Activated CD4-positive, alpha-beta T cell treated with anti-CD3 and anti-CD28 coated beads, Interleukin-2, amount 50 U/mL, for 1 hour (primary cell): Measurements from ENCODE around the gene IMPACT.

Source experiments
- DNase-seq: peaks from one replicate; pipeline ENCODE4 v3.0.0-alpha.2; 2020

The IMPACT gene

DNA sequence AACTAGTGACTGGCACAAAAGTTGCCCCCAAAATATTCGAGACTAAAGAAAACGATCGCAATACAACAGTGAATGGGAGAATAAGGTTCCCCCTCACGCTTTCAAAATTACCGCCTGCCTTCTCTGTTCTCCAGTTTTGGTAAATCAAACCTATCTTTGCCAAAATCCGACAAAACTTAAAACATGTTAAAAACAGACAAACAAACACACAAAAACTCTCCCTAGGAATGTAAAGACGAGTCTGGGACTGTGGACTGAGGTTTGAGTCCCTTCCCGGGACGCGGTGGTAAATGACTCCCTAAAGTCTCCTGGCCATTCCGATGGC lies 435 bp upstream of the IMPACT start:
- no peak for DNase-seq

DNA sequence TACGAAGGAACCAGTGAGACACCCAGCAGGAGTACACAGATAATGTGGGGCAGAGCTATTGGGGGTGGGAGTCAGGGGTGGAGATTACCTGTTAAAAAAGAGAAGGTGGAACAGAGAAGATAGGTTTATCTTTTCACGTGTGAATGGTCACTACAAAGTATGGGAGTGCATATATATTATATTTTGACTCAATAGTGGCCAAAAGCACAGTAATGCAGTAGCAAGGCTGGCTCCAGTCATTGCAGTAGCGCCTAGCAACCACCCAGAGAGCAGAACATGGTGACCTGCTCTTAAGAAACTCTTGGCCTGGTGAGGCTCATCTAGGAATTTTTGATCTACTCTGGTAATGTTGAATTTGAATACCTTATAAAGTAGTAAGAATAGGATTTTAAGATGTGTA lies 1.0 kb downstream of the IMPACT start:
- DNase-seq, result no peak

DNA sequence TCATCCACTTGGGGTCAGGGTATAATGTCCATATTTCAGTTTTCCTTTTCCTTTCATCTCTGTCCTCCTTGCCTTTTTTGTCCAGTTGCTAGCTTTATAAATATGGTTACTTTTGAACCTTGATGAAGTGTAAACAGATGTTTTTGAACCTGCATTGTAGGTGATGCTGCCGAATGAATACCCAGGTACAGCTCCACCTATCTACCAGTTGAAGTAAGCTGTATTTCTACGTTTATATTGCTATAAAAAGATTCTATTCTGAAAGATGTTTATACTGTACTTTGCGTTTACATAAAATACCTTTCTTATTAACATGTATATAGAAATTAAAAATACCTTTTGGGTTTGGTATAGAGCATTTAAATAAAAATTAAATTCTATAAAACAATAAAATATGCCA lies 2.2 kb downstream of the IMPACT start:
- DNase-seq, result no peak

DNA sequence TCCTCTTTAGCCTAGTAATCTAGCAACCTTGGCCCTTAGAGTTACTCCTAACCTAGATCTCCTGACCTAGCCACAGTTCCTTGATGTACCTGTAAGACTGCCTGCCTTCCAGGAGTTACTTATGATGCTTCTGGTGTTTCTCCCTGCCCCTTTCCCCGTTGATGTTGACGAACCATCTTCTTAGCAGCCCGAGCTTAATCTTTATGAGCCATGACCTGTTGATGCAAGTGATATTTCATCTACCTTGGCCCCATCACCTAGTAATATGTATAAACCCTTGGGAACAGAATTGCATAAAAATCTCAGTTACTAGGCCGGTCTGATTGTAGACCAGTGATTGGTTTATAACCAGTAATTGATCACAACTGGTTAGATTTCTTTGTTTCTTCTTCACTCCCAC lies 2.7 kb downstream of the IMPACT start:
- no peak for DNase-seq

DNA sequence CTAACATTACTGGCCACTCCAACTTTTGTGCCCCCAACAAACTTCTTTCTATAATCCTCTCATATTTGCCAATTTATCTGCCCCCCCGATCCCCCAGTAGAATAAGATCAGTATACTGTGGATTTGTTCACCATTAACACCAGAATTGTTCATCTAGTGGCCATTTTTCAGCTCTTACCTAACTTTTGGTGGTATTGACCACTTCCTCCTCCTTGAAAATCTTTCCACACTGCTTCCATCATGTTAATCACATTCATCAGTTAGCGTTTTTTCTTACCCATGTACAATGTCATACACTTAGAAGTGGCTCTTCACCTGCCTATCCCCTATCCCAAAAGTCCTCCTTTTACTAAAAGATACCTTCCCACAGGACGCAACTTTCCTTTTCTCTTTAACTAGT lies 6.1 kb downstream of the IMPACT start:
- DNase-seq, result no peak

DNA sequence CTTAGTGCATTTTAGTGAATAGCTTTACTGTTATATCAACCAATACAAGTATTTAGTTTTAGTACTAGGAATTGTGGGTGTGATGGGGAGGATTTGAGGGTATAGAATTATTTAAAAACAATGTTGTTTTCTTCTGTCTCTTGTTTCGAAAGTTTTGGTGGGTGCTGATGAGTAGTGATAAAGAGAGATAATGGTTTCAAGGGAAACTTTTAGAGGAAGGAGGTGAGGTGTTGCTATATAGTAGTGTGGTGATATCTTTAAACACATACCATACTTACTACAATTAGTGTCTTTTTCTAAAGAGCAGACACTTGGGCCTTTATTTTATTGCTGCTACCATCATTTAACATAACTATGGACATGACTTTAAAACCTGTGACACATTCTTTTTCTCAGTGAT lies 10.5 kb downstream of the IMPACT start:
- no peak for DNase-seq

DNA sequence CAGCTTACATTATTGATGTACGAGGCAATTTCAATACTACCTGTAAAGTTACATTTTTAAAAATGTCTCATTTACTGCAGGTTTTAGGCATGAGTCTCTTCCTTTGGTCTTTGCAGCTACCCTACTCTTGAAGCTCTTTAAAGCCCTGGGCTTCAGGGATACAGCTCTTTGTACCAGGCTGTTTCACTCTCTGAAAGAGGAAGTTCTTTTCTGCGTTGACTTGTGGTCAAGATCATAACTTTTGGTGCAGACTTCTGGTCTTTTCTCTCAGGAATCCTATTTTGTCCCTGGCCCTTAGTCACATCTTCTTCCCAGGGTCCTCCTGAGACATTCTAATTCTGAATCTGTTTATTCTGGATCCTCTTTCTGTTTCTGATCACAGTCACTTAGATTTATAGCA lies 17.4 kb downstream of the IMPACT start:
- DNase-seq, result no peak

DNA sequence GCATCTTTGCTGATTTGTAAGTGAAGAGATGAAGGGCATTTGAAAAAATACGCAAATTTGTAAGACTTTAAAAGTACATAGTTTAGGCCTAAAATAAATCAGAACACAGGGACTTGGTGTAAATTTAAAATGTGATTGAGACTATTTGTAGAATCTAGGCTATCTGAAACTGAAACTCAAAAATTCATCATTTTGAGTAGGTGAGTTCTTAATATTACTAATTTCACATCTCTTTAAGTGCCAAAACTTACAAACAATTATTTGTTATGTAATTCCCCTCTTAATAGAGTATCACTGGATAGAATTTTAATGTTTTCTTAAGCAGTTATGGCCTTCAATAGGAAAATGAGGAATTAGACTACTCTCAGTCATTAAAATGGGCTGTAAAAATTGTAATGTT lies 20.0 kb downstream of the IMPACT start:
- DNase-seq, result no peak

DNA sequence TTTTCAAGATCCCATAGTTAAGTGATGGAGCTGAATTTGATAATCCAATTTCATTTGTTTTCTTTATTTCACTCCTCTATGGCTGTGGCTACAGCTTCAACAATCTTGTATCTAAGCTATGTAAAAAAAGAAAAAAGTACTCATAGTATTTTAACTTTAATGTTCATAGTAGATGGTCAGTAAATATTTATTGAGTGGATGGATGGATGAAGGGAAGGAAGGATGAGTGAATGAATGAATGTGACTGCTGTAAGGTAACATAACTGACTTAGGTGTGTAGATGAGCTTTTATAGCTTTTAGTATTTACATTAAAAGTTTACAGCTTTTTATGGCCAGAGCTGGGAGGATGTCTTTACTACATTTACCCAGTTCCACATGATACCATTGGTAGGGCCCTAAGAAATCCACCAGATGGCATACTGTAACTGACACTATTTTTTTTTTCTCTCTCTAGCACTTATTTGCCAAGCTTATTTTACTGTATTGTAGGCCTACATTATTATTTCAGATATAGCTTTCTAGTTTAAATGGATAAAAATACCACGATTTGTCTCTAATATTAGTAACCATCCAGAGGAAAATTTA lies 20.6 kb downstream of the IMPACT start:
- no peak for DNase-seq

DNA sequence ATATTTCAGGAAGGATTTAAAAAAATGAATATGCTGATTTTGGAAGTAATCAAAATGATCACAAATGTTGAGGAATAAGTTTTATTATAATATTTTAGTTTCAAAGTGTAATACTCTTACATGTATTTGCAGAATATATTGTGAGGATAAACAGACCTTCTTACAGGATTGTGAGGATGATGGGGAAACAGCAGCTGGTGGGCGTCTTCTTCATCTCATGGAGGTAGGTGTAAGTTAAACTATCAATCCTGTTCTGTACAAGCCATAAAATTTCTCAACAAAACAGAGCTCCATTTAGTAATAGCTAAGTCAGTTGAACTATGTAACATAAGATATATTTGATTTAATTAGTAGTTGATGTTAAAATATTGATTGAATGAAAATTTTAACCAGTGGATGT lies 21.5 kb downstream of the IMPACT start:
- no peak for DNase-seq

DNA sequence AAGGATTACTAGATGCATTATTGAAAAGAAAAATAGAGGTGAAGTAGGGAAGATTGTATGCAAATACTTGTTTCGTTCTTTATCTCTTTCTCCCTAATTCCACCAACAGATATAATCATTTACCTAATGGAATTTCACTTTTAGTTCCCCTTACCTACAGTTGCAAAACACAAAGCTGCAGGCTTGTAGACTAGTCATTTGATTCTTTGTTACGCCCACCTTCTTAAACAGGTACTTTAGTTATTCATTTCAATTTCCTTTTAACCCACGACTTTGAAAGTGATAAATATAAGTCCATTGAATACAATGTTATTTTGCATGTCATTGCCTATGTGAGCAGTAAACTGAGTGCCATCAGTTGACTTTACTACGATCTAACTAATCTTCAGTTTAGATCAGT lies 30.1 kb downstream of the IMPACT start:
- no peak for DNase-seq

DNA sequence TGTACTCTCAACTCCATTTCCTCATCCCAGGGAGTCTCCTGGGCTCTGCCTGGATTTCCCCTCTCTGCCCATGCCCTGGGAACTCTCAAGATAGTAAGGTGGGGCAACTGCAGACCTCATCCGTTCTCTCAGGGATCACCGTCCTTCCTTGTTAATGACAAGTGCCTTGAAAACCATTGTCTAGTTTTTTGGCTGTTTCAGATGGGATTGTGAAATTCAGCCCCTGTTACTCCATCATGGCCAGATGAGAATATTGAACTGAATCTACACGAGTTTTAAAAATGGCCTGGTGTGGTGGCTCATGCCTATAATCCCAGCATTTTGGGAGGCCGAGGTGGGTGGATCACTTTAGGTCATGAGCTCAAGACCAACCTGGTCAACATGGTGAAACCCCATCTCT lies 33.3 kb downstream of the IMPACT start:
- DNase-seq, result no peak

DNA sequence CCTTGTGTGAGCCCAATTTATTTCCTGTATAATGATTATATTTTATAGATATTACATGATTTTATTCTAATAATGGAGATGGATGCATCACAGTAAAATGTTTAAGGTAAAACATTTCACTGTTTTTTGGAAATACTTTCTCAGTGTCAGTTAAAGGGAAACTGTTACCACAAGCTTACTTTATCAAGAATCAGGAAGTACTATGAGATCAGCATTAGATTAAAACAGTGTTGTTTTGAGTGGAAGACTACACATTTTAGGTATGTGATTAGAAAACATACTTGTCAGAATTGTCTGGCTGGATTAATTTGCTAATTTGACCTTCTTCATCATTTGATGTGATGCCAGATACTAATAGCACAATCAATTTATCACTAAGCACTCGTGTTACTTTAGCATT lies 33.9 kb downstream of the IMPACT start, which contains the start of gene HRH4:
TSS of gene HRH4 (plus strand) at position 250 of the 400 bp plus-strand sequence. CDS start at position 342, 92 bp downstream.
- DNase-seq, result no peak

DNA sequence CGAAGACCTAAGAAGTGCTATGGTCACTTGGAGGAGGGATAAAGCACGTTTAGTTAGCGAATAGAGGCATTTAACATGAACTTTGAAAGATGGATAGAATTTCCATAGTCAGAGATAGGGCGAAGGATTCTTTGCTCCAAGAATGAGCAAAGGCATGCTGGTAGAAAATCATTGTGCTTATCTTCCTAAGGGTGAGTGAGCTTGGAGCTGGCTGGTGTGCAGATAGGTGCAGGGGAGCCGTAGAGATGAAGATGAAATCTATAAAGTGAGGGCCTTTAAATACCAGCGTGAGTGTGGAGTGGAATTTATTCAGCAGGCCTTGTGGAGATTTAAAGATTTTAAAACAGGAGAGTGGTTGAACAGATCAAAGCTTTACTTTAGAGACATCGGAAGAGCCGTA lies 35.5 kb downstream of the IMPACT start:
- DNase-seq, result no peak

DNA sequence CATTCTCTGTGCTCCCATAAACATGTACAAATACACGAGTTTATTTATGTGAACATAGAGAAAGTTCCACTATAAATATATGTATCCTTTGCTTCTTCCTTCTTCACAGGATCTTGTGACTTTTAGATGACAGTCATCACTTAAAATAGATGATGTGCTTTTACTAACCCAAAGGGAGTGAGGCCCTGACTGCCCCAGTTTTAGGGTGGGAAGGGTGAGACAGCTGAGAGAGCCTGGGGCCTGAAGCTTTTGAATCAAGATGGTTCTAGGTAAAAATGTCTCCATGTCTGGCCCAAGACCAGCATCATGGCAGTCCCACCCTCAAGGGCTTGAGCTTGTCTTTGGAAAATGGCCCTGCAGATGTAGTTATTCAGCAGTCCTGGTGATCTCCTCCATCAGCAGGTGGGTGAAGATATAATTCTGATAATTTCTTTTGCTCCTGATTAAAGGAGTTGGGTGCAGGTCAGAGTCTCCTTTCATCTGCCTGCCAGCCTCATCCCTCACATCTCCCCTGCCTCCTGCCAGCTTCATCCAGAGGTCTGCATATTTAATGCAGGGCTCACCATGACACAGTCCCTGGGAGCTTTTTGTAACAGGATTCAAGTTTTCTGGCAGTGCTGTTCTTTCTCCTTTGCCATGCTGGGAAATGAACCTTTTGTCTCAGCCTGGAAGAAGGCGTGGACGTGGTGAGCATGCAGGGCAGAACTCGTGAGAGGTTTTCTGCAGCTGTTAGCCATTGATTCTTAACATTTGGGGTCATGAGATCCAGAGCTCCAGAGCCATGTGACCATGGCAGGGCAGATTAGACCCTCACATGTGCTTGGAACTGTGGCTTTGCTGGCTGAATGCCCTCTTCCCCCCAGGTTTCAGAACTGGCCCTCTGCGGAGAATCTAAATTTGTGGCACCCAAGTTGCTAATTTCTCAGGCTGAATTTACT lies 36.6 kb downstream of the IMPACT start:
- no peak for DNase-seq

DNA sequence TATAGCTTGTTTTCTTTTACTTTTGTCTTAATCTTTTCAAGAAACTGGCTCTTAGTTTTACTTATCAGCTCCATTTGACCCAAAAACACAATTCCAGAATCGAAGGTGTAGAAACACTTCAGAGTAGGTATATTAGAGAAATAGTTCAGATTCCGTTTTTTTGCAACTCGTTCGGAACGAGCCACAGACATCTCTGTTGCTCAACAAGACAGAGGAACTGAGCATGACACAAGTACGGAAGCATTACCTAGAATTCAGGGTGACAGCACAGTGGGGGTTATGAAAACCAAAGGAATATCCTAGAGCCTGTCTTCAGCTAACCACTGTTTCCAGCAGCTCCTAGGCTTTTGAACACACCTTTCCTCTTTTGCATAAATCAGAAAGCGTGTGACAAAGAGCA lies 39.0 kb downstream of the IMPACT start:
- DNase-seq, result no peak

DNA sequence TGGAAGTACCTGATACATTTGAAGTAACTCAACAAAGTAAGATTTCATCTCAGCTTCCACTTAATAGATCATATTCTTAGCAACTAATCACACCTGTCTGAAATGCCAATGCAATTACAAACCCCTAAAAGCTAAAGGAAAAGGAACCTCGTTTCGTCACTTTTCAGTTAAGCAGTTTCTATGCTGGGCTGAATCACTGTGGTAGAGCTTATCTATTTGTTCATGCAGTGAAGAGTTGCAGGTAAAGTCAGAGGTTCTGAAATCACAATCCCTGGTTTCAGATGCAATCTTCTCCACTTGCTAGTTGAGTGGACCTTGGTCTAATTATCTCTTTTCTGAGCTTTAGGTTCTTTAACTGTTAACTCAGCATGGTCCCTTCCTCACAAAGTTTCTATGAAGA lies 40.3 kb downstream of the IMPACT start:
- no peak for DNase-seq

DNA sequence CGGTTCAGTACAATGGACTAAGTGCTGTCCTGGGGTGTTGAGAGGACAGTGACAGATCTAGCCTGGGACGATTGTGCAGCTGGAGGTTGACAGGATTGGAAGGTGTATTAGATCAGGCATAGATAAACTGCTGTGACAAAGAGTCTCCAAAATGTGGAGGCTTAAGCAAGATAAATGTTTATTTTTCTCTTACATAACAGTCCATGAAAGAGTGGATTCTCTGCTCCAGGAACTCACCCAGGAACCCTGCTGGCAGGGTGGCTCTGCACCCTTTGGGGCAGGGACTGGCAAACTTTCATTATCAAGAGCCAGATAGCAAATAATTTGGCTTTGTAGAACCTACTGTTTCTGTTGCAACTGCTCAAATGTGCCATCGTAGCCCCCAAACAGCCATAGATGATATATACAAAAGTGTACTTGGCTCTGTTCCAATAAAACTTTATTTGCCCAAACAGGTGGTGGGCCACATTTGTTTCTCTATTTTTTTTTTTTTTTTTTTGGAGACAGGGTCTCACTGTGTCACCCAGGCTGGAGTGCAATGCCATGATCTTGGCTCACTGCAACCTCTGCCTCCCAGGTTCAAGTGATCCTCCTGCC lies 43.6 kb downstream of the IMPACT start:
- DNase-seq, result no peak

DNA sequence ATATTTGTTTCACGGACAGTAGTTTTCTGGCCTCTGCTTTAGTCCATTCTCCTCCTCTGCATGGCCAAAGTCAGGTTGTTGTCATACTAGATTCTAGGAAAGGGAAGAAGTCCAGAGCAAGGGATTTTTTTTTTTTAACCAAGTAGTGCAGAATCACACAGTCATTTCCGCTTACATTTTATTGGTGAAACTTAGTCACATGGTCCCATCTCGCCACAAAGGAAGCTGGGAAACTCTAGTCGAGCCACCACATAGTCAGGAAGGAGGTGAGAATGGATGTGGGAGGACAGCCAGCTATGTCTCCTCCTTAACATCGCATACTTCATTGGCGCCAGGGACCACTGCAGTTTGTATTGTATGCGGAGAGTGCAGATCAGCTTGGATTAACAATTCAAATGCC lies 44.3 kb downstream of the IMPACT start:
- DNase-seq, result no peak

DNA sequence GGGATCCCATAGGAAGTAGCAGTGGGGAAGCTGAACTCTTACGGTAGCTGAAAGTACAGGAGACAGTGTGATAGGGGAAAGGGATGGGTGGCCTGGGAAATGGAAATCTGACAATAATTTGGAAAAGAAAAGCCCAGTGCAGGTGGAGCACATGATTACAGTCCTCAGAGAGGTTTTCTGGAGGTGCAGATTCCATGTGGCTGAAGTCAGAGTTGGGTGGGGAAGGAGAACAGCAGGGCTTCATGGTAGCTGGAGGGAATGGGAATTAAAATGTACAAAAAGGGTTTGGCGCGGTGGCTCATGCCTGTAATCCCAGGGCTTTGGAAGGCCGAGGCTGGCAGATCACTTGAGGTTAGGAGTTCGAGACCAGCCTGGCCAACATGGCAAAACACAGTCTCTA lies 46.1 kb downstream of the IMPACT start:
- no peak for DNase-seq

DNA sequence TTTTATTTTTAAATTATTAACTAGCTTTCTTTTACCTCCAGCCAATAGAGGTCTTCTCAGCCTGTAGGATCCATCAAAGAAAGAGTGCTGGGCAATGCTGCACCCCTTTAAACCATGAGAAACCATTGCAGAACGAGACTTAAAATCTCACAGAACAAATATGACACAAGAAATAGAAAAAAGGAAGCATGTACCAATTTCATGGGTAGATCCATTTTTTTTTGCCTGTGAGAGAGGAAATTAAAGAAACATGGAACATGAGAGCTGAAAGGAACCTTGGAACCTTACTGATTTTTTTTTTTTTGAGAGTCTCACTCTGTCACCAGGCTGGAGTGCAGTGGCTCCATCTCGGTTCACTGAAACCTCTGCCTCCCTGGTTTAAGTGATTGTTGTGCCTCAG lies 47.9 kb downstream of the IMPACT start:
- DNase-seq, result no peak

DNA sequence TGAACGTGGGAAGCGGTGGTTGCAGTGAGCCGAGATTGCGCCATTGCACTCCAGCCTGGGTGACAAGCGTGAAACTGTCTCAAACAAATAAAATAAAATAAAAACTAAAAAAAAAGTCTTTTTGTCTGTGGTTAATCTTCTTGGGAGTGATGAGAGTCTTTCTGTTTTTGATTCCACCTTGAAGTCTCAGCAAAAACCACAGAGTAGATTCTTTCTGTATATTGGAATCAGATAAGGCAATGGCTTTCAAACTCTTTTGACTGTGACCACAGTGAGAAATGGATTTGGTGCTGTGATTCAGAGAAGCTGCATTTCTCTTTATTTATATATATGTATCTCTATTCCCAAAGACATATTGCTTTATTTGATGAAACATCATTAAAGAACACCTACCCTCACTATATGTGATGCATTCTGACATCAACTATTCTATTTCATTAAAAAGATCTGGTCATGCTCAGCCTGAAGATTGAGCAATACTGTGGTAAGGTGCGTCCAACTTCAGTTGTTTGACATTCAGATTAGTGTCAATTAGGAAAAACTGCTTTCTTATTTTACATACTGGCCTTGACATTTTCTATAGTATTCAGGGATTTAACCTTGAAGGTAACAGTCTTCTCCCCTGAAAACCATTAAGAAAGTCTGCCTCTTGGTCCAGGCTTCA lies 49.6 kb downstream of the IMPACT start:
- DNase-seq, result no peak

DNA sequence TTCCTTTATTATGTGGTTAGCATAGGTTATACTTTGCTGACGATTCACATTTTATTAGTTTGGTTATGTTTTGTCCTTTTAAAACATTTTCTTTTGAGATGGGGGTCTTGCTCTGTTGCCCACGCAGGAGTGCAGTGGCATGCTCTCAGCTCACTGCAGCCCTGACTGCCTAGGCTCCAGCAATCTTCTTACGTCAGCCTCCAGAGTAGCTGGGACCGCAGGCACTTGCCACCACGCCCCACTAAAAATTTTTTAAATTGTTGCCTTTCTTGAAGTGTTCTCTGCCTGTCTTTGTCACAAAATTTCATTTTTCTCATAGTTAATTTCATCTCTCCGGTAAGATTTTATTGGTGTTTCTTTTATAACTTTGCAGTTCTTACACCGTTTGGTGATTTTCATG lies 52.9 kb downstream of the IMPACT start:
- DNase-seq, result no peak

DNA sequence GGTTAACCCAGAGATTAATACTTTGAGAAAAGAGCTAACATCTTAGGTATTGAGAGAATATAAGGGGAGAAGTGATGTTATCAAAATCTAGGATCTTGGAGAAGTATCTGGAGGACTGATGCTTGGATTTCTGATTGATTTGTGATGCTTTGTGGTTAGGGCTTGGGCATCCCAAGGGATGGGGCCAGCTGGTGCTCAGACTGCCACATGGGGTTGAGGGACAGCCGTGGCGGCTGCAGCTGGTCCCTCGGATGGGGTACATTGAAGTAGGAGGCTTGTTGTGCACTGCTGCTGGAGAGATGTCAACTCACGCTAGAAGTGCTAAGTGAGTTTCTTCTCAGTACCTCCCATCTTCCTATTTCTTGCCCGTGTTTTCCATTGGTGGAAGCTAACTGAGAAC lies 56.4 kb downstream of the IMPACT start:
- no peak for DNase-seq
